Stimulated activated CD4-positive, alpha-beta T cell treated with anti-CD3 and anti-CD28 coated beads, Interleukin-4, amount 100 ng/mL, for 24 hours (primary cell): ENCODE measurements around the gene NXPH1.

Experiments used
- DNase-seq: peaks from one replicate; pipeline ENCODE4 v3.0.0-alpha.2; 2020

The NXPH1 gene

DNA sequence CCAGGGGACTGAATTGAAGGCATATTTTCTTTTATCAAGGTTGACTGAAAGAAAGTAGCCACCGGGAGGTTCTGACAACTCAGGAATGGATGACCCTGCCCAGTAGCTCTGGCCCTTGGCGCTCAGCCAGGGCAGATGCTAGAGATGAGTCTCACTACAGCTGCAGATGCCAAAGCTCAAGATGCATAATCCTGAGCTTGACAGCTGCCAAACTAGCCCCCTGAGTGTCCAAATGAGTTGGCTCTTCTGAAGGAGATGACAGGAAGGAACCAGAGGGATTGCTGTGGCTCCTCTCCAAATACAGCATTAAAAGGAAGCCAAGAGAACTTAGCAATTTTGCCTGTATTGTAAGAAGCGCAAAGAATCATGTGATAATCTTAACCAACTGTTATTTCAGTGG is 78.4 kb downstream of the NXPH1 start:
- no peak for DNase-seq

DNA sequence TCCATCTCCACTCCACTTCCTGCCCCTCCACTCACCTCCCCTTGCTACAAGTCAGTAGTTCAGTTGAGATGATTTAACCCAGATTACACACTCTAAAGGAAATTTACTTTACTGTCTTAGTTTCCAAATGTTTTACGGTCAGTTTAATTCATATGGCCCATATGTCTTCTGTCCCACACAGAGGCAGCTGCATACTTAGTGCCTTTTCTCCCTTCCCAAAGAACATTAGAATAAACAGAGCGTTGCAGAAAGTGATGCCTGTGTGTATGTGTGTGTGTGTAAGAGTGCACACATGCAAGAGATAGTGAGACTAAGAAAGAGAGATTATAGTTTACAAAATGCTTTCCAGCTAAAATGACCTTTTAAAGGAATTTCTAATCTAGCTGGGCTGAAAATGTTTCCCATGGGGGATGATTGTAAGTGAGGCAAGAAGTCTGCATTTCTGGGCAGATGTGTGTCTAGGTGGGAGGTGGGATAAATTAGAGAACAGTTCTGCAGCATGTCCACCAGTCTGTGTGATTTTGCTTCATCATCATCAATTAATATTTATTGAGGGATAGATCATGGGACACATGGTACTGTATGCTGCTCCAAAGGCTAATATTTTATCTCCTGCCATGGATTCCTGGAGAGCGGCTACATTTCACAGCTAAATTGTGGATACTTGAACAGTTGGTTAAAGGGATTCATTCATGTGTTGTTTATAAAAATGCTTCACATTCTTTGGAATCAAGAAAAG is 81.5 kb downstream of the NXPH1 start:
- no peak for DNase-seq

DNA sequence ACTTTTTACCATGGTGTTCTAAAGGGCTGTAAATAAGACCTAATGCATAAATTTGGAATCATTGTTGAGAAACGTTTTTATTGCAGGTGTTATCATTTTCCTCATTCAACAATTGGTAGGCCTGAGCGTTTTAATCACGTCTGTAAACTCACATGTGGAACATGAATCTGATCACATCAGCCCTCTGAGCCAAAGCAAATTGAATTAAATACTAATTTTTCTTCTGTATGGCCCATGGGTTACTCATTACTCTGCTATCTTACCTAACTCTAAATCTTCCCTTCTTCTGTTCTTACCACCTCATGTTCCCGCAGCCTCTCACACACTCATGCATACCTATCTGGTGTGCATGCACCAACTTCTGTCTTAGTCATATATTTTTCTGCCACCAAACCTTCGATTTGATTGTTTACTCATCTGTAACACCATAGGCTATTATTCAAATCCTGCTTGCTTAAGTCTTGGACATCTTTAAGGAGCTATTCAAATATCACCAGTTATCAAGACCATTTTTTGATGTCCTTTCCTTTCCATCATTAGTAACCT is 82.3 kb downstream of the NXPH1 start:
- no peak for DNase-seq

DNA sequence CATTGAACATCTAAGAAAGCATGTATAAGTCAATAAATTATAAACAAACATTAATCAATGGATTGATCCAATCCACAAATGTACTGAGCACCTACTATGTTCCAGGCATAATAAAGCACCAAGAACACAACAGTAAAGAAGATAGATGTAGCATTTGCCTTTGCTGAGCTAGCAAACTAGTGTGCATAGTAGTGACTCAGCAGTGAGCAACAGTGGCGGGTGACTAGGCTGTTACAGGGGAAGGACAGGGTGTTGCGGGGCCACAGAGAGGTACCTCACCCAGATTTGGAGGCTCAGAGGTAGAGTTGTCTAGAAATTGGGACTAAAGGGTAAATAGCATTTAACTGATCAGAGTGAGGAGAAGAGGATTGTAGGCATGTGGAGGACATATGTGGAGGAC is 83.6 kb downstream of the NXPH1 start:
- no peak for DNase-seq

DNA sequence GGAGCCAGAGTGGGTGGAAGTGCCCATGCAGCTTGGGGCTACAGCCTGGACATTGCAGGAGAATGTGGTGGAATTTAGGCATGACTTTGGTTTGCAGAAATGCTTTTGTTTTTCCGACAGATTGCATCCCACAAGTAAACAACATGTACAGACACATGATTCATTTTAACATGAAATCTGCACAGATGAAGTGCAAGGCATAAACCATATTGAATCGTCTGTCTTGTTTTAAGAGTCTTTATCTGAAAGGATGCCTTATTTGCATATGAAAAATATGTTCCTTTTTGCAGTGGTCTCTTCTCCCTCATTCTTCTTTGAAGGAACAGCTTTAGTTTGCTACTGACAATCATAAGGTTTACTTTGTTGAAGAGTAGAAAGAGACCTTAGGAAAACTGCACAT is 94.9 kb downstream of the NXPH1 start:
- DNase-seq: no peak

DNA sequence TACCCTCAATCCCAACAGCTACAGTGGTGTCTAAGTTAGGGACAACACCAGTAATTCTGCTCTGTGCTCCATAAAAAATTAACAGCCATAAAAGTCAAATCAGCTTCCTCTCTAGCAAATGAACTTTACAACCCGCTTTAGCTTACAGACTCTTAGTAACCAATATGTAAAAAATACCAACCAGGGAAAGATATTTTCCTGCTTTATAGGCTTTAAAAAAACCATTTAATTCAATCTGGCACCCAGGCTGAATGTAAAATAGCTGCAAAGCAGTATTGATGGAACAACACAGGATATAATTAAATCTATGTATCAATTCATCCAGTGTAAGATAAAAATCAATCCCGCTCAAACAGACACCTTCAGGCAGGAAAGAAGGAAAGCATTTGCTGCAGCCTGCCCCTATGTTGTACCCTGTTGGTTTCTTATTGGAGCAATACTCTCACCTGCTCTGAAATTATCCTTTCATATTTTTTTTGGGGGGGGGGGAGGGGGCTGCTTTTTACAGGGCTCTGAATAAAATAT is 98.6 kb downstream of the NXPH1 start:
- no peak for DNase-seq

DNA sequence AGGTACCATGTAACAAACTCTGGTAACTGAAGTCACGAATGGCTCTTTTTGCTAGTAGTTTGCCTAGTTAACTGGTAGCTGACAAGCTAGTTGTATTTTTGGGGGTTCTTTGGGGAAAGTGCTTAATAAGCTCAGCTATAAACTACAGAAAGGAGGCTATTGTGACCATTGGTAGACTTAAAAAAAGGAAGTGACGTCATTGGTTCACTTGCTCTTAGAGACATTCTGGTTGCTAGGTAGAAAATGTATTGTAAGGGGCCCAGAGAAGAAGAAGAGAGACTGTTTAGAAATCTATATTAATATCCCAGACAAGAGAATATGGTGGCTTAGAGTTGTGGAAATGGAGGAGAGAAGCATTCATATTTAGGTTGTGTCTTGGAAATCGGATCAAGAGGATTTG is 103.0 kb downstream of the NXPH1 start:
- DNase-seq: no peak

DNA sequence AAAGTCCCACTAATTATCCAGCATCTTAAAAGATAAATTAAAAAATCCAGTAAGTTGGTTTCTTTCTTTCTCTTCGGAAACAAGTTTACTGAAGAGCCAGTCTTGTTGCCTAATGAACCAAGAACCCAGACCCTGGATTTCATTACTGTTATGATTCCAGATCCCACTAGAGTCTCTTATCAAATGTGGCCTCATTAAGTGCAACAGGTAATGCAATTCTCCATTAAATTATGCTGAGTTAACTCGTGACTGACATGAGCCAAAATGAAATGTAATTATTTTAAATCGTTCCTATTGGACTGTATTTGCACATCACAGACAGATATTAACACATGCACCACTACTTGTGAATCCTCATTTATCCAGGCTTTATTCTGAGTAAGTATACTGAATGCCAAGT is 115.6 kb downstream of the NXPH1 start:
- DNase-seq: no peak

DNA sequence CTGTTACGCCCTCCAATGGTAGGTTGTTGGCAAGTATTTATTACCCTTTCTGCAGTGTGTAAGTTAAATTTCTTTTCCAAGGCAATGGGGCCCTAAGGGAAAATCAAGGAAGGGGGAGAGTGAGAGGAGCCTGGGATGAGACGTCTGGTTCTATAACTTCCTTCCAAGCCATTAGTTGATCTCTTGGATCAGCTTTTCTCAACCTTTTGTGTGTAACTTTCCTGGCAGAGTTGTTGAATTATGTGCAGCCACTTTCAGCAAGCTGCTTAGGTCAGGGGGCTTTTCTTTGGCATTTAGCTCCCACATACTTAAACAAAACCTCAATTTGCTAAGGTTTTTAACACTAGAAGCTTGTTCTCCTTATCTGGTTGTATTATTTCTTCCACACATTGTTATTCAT is 127.1 kb downstream of the NXPH1 start:
- no peak for DNase-seq

DNA sequence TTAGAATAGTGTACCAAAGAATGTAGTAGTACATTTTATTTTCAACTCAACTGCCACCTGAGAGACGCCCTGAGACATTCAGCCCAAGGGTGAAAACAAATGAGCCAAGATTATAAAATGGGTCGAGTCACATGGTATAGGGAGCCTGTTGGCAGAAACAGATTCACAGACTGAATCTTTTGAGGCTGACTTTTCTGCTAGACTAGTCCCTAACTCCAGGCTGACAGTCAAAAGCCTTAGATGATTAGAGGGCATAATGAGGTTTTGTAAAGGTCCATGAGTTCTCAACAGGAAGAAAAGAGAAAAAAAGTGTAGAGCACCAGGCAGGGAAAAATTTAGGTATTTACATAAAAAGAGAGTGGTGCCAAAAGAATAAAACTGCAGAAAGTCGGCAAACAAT is 128.0 kb downstream of the NXPH1 start:
- DNase-seq: no peak

DNA sequence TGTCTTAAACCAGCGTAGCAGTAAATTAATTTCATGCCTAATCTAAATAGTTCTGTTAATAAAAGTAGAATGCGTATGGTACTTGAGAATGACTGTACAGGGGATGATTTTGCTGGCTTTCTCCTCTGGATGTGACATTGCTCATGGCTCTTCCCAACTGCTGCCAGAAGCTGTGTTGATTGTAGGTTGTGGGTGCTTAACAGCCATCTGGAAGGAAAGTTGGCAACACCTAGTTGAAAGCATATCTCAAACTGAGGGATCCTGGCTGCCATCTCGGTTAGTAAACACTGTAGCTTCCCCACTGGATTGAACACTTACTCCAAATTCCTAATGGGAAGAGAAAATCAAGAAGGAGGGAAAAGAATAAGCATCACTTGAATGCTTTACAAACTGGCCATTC is 130.9 kb downstream of the NXPH1 start:
- DNase-seq: no peak

DNA sequence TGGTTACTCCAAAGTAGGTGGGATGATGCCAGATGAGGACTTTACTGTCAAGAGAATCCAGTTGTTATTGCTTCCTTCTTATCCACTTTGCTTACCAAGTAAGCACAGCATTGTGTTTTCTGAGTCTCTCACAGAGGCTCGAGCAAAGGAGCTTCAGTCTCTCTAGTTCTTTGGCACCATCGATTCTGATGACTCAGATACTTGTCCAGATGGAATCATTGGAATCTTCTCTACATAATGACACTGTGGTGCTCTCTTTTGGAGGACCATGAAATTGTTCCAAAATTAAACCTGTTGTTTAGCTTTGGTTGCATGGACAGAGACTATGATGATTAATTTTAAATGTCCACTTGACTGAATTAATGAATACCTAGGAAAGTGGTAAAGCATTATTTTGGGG is 132.6 kb downstream of the NXPH1 start:
- DNase-seq: no peak

DNA sequence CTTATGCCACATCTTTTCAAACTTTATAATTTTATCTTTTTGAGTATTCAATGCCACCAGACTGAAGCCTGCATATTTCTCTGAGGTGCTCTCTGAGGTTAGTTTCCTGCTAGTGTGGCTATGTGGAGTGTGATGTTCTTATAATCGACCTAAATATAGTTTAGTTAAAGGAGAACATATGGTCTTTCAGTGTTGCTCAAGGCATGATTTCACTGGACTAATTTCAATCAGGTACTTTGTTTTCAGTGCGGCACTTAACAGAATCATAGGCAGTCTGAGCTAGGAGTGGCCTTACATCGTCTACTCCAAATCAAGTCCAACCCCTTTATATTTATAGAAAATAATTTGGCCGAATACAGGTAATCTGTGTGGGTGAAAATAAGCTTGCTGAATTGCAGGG is 134.2 kb downstream of the NXPH1 start:
- no peak for DNase-seq

DNA sequence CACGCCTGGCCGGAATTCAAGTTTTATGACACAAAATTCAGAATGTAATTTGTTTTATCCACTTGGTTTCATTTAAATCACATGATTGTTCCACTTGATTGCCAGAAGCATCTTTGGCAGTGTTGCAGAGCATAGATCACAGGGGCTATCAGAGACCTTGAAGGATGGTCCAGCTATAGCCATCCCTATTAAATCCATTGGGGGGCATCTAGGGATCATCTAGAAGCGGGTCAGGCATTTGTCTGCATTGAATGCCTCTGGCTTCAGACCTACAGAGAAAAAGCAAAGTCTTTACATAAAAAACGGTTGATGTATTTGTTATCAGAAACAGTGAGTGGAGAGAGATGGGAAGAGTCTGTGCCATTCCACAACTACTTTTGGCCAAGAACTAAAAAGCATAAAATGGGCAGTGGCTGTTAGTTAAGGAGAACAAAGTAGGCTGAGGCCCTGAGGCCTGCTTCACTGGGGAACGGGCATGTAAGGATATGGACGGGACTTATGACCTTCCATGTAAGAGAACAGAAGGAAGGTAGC is 146.3 kb downstream of the NXPH1 start:
- DNase-seq: no peak

DNA sequence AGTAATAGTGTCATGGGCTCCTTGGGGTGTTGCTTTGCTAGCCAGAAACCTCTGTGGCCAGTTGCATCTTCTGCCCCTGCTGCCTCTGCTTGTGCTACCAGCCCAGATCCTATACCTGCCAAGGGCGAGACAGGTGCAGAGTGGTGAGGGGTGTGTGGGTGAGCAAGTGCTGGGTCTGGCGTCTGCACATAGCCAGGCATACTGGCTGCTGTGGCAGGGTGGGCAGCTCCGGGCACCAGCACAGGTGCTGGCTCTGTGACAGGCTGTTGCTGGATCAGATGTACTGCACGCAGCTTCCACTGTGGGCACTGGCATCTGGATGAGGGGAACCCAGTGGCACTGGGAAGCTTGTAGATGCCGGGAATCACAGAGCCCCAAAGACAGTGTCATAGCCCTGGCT is 148.4 kb downstream of the NXPH1 start:
- no peak for DNase-seq

DNA sequence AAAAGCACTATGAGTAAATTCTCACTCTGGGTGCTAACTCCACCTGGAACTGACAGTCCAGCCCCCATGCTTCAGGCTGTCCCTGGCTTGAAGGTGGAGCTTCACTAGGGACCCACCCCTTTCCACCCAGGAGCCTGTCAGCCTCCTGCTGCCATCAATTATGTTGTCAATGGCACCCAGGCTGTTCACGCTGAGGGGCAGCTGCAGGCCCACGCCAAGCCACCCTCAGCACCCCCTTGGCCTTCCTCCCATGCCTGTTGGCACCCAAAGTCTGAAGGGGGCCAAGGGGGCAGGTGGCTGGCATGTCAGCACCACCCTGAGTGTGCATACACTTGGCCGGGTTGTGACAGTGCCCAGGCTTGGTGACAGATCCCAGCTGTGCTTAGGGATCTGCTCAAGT is 149.3 kb downstream of the NXPH1 start:
- no peak for DNase-seq

DNA sequence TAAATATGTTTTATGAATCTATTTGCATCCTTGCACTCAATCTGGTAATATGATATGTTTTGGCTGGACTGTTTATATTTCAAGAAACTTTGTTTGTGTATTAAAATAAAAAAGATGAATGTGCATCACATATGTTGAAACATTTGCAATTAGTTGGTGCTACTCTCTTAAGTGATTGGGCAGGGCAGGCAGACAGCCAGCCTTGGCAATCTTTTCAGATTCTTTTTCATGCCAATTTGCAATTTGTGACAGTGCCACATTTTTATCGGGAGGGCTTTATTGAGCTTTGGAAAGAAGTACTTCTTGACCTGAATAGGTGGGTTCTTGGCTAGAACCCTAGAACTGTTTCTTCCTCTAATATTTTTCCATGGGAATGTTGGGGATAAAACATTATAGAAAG is 152.2 kb downstream of the NXPH1 start:
- no peak for DNase-seq

DNA sequence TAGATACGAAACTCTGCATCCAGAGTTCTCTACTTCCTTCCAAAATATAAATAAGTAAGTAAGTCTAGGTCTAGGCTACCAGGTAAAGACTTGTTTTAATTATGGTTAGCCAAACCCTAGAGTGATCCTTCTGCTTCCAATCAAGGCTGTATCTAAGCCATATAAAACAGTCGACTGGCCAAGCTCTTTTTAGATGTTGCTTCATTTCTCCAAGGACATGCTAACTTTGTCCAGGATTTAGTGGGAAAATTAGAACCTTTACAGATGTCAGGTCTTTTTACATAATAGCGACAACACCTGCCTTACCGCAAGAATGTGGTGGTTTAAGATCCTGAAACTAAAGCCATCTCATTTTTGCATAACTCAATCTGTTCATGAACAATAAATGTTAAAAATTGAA is 156.8 kb downstream of the NXPH1 start:
- DNase-seq: no peak

DNA sequence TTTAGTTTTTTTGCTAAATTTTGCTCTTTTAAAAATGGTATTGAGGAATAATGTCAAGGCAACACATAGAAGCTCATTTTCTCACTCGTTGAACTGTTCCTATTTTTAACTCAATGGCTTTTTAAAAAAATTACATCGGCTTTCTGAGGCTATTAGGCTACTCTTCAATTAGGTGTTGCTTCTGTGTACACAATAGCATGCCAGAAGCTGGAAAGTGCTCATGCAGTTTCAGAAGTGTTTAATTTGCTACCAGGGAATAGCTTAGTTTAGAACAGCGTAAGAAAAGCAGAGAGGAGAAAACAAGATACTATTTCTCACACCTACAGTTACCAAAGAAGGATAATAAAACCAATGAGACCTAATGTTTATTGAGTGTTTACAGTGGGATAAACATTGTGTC is 157.4 kb downstream of the NXPH1 start:
- no peak for DNase-seq

DNA sequence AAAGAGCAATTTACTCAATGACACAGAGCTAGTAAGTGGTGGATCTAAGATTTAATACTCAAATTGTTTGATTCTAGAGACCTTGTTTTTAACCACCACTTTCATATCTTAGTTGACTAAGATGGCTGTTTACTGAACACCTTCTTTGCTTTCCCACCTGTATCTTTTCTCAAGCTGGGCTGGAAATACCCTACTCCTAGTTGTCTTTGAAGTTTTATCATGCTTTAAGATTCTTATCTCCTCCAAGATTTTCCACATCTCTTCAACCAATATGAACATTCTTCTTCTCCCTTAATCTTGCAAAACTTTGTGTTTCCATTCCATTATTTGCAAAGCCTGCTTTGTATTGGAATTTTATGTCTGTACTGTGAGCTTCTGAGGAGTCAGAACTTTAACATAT is 157.9 kb downstream of the NXPH1 start:
- DNase-seq: no peak

DNA sequence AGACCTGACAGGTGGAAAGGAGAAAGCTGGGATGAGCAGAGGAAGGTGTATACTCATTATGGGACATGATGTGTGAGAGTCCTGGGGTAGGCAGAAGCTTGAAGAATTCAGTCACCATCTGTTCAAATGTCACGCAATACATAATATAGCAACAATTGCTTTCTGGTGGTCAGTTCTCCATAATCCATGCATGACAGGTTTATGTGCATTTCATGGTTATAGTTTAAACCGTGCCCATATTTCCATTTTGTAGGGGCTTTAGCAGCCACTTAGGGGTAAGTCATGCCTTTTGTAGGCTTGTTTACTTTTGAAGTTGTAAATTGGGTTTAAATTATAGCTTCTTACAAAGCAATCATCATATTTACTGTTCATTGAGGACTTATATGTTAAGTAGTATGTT is 158.8 kb downstream of the NXPH1 start:
- DNase-seq: no peak

DNA sequence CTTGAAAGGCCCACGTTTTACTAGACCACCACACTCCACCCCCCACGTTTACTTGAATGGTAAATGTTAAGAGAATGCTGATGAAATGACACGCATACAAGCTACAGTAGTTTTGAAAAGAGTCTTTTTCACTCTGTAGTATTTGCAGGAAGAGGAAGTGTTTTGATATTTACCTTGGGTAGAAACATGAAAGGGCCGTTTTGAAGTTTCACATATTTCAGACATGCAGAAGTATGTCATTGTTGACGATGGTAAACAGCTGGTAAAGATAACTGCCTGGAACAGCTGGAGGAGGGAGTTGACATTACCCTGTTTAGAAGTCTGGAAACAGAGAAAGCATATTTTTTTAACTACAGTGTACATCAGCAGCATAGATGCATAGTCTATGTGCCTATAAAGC is 160.7 kb downstream of the NXPH1 start:
- no peak for DNase-seq

DNA sequence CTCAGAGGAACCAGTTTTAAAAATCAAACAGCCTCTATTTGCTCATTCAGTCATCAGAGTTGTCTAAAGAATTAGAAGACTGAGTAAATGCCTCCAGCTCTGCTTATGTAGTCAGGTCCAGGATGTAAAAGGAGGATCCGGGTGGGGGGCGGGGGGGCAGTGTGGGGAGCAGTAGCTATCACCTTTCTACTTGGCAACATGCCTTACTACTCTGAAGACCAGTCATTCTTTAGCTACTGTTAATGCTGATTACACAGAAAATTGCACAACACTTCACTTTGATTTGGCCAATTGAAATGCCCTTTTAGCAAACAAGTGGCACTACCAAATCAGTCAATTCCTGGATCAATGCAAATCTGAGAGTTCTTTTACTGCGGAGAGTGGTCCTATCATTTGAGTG is 164.2 kb downstream of the NXPH1 start:
- no peak for DNase-seq

DNA sequence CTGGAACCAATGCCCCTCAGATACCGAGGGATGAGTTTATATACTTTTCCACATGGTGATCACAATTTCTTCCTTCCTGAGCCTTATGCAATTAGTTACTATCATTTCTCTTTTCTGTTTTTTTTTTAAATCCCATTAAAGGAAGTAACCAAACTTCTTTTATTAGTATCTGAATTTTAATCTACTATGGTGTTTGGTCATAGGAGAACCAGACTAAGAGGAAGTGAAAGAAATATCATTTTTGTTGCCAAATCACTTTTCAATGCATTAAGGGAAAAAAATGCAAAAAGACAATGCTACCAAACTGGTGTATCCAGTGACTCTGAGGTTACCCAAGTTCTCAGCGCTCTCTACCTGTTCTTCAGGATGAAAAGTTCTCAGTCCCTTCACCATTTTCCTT is 167.7 kb downstream of the NXPH1 start:
- no peak for DNase-seq

DNA sequence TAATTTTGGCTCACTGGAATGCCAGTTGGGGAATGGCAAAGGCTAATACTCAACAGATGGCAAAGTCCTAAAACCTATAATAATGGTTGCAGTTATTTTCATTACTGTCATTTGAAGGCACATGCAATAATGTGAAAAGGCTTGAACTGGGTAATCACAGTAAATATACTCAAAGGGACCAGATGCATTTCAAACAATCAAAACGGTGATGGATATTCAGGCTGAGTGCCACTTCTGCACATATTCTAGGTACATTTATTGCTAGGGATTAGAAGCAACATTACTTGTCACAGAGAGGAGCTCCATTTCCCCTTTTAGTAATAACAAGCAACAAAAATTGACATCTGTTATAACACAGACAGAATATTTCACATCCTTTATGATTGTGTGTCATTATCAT is 171.8 kb downstream of the NXPH1 start:
- no peak for DNase-seq
